Activated naive CD8-positive, alpha-beta T cell treated with anti-CD3 and anti-CD28 coated beads, Interleukin-2, amount 50 U/mL, for 24 hours (primary cell): ENCODE measurements around the gene CIB2.

Experiments used
- ATAC-seq: fragments of 150-1000 bp; cut with Tn5 transposase; one replicate; pipeline ENCODE4 v1.10.0; 2021
- DNase-seq: peaks from one replicate; pipeline ENCODE4 v3.0.0; 2021
- H3K27ac Mint-ChIP-seq: one replicate; pipeline ENCODE4 v1.8.0; 2021; ENCODE audit warnings: mild to moderate bottlenecking, mixed read lengths
- H3K27me3 Mint-ChIP-seq: one replicate; pipeline ENCODE4 v1.8.0; 2021; ENCODE audit warnings: mixed read lengths
- H3K36me3 Mint-ChIP-seq: one replicate; pipeline ENCODE4 v1.8.0; 2021; ENCODE audit warnings: low read depth, mixed read lengths
- H3K4me1 Mint-ChIP-seq: one replicate; pipeline ENCODE4 v1.8.0; 2021; ENCODE audit warnings: mixed read lengths
- H3K4me3 Mint-ChIP-seq: one replicate; pipeline ENCODE4 v1.8.0; 2021; ENCODE audit warnings: mild to moderate bottlenecking, moderate library complexity, mixed read lengths
- H3K9me3 Mint-ChIP-seq: one replicate; pipeline ENCODE4 v1.8.0; 2021; ENCODE audit warnings: mixed read lengths

The CIB2 gene

DNA sequence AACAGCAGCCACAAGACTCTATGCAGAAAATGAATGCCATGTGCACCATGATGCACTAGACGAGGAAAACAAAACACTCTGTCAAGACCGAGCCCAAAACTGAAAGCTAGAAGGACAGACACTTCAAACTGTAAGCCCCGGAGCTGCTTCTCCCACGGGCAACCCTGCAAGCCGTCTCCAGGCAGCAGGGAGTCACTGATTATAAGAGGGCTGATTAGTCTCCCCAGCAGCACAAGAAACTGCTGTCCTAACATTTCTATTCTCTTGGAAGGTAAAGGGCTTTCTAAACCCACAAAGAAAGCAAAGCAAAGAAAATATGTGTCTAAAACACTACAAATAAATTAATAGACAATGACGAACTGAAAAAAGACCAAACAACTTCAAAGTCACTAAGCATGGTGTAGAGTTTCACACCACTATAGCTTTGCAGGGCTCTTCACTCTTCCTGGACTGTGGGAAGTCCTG lies 69.2 kb downstream of the CIB2 start:
- DNase-seq (no peak), ATAC-seq (peak; percentile 69)
- Mint-ChIP-seq H3K4me1 (peaks cover 57% of the 10 kb centered on the region), H3K9me3 (no peaks in the 10 kb centered on the region), H3K27me3 (no peaks in the 10 kb centered on the region), H3K27ac (peak overlapping the region; percentile 5), H3K36me3 (no peaks in the 10 kb centered on the region), H3K4me3 (peak overlapping the region; percentile 67)

DNA sequence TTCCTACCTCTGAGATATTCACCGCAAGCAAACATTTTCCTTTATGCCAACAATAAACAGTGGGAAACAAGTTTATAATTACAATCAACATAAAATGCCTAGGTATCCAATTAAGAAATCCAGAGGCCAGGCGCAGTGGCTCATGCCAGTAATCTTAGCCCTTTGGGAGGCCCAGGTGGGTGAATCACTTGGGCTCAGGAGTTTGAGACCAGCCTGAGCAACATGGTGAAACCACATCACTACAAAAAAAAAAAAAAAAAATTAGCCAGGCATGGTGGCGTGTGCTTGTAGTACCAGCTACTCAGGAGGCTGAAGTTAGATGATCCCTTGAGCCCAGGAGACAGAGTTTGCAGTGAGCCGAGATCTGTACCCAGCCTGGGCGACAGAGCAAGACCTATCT lies 71.0 kb downstream of the CIB2 start:
- Mint-ChIP-seq H3K27me3 (no peaks in the 10 kb centered on the region), H3K27ac (no peak overlapping the region), H3K36me3 (peaks cover 1% of the 10 kb centered on the region), H3K4me1 (peaks cover 74% of the 10 kb centered on the region), H3K9me3 (no peaks in the 10 kb centered on the region), H3K4me3 (no peak overlapping the region)
- DNase-seq = no peak
- no peak for ATAC-seq

DNA sequence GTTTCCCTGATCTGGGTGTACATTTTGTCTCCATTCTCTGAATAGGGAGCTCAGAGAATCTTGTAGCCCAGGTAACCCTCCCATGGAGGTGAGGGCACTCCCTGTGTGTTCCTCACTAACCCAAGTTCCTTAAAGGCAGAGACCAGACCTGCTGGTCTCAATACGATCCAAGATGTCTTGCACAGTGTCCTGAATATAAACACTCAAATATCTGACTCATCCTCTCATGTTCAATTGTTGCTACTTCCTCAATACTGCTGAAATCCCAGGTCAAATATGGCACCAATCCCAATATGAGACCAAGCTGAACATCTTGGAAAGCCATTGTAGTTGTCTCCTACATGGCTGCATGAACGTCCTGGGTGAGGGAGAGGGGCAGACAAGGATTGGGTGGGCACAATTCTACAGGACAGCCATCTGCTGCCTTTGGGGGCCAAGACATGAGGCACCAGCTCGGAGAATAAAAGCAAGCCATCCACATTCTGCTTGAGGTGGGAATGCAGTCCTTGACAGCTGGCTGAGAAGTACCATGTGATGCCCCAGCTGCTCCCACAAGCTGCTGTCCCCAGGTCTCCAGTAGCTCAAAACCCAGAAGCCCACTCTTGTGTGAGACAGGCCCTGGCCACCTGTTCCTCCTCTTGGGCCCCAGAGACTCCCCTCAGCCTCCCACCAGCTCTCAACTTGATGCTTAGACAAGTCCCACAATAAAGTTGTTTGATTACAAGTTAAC lies 72.0 kb downstream of the CIB2 start:
- H3K27ac Mint-ChIP-seq = peak overlapping the region; percentile 19
- no peaks in the 10 kb centered on the region for H3K27me3 Mint-ChIP-seq
- ATAC-seq (no peak), DNase-seq (no peak)
- peaks cover 84% of the 10 kb centered on the region for H3K4me1 Mint-ChIP-seq
- H3K36me3 Mint-ChIP-seq = peaks cover 3% of the 10 kb centered on the region
- H3K4me3 Mint-ChIP-seq = no peak overlapping the region
- H3K9me3 Mint-ChIP-seq = no peaks in the 10 kb centered on the region

DNA sequence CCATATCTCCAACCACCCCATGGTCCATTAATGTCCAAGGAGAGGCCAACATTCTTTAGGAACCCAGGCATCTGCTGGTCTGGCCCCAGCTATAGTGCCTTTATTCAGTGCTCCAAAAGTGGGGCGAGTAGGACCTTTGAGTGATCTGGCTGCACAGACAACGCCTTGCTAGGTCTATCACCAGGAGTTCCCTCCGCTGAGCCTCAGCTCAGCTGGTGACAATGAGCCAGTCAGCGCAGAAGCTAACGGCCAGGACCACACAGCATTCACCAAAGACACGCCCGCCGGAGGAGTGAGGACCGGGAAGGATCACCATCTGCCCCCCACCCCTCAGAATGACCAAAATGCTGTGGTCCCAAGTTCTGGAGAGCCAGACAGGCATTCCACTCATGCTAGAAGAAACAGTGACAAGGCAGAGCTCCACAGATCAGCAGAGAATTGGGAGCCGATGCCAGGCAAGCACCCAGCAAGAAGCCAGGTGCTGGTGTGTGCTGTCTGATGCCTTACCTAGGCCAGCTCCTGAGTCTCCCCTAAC lies 72.8 kb downstream of the CIB2 start:
- Mint-ChIP-seq H3K27me3 (no peaks in the 10 kb centered on the region), H3K9me3 (no peaks in the 10 kb centered on the region), H3K4me1 (peaks cover 89% of the 10 kb centered on the region), H3K4me3 (no peak overlapping the region), H3K27ac (peak overlapping the region; percentile 19), H3K36me3 (peaks cover 9% of the 10 kb centered on the region)
- DNase-seq = no peak
- ATAC-seq = no peak

DNA sequence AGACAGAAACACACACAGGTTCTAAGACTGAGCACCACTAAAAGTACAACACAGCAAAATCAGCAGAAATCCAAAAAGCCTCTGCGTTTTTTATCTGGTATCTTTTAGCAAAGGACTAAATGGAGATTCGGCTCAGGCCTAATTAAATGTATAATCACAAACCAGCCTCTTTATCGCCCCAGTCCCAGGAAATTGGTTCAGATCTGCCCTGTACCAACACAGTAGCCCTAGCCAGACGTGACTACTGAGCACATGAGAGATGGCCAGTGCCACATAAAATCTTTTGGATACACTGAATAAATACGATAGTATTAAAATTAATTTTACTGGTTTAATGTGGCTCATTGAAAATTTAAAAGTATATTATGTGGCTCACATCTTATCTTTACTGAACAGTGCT lies 73.4 kb downstream of the CIB2 start:
- Mint-ChIP-seq H3K27me3 (no peaks in the 10 kb centered on the region), H3K27ac (no peak overlapping the region), H3K36me3 (peaks cover 15% of the 10 kb centered on the region), H3K9me3 (no peaks in the 10 kb centered on the region), H3K4me3 (no peak overlapping the region), H3K4me1 (peaks cover 89% of the 10 kb centered on the region)
- DNase-seq = no peak
- ATAC-seq = no peak

DNA sequence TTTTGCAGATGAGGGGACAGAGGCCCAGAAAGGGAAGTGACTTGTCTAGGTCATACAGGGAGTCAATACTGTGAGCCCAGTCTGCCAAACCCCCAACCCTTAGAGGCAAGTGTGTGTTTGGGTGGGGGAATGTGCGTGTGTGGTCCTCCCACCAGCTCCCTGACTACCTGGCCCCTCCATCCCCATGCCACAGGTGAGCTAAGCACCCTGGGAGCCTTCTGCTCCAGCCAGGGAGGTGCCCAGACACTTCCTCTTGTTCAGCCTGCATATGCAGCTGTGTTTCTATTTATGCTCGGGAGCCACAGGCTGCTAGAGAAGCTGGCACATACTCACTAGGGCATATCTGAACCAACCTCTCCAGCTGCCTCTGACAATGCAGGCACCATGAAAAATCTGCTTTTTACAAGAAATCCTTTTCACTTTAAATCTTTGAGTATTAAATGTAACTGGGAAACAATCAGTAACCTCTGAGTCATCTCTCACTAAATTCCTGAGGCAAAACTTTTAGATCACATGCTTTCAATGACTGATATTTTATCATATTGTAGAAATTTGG lies 74.5 kb downstream of the CIB2 start:
- DNase-seq = no peak
- Mint-ChIP-seq H3K4me3 (peak overlapping the region; percentile 41), H3K36me3 (peaks cover 21% of the 10 kb centered on the region), H3K9me3 (no peaks in the 10 kb centered on the region), H3K27ac (peak overlapping the region; percentile 91), H3K4me1 (peaks cover 90% of the 10 kb centered on the region), H3K27me3 (no peaks in the 10 kb centered on the region)
- ATAC-seq = peak; percentile 1

DNA sequence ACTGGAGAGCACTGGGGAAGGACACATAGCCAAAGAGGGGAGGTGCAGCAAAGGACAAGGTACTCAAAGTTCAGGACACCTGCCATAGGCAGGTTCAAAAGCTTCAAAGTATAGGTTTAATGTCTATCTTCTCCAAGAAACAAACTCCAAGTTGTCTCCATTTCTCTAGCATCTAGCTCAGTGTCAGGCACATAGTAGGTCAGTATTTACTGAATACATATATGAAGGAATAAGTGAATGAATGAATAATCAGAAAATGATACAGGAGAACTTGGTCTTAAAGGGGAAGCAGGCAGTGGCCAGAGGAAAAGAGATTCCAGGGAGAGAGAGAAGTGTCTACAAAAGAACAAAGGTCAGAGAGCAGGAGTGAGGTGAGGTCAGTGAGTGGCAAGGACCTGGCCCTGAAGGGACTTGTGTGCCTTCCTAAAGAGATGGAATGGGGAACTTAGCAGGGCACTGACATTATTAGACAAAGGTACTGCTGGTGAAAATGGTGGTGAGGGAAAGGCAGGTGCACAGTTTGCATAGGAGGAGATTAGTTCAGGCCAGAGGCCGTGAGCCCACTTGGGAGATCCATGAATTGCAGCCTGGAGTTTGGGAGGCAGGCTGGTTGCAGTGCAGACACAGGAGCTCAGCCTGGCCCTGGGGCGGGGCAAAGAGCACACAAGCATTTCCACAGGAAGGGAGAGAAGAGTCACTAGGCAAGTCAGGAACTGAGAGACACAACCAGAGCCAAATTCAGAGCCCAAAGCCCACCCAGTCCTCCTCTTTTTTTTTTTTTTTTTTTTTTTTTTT lies 75.1 kb downstream of the CIB2 start:
- Mint-ChIP-seq H3K4me3 (peak overlapping the region; percentile 39), H3K4me1 (peaks cover 93% of the 10 kb centered on the region), H3K27me3 (no peaks in the 10 kb centered on the region), H3K36me3 (peaks cover 21% of the 10 kb centered on the region), H3K27ac (peak overlapping the region; percentile 91), H3K9me3 (no peaks in the 10 kb centered on the region)
- no peak for DNase-seq
- ATAC-seq = peak; percentile 23

DNA sequence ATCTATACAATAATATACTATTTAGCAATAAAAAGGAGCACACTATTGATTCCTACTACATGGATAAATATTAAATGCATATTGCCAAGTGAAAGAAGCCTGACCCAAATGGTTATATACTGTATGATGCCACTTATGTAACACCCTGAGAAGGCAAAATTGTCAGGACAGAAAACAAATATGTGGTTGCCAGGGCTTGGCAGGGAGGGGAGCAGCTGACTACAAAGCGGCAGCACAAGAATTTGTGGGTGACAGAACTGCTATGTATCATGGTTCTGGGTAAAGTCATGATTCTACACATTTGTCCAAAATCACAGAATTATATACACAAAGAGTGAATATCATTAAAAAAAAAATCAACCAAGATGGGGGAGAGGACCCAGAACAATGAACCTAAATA lies 76.3 kb downstream of the CIB2 start:
- no peak overlapping the region for H3K4me3 Mint-ChIP-seq
- DNase-seq = no peak
- H3K4me1 Mint-ChIP-seq = peaks cover 97% of the 10 kb centered on the region
- peak overlapping the region; percentile 91 for H3K27ac Mint-ChIP-seq
- ATAC-seq = no peak
- no peaks in the 10 kb centered on the region for H3K27me3 Mint-ChIP-seq
- no peaks in the 10 kb centered on the region for H3K9me3 Mint-ChIP-seq
- peaks cover 23% of the 10 kb centered on the region for H3K36me3 Mint-ChIP-seq
